ENCODE data around the gene MOV10.
"Not testable (repeated sequence)": the region's sequence is repeated elsewhere in the genome, so short reads cannot be mapped to it uniquely, and the experiment has no call there.

MOV10 gene

DNA sequence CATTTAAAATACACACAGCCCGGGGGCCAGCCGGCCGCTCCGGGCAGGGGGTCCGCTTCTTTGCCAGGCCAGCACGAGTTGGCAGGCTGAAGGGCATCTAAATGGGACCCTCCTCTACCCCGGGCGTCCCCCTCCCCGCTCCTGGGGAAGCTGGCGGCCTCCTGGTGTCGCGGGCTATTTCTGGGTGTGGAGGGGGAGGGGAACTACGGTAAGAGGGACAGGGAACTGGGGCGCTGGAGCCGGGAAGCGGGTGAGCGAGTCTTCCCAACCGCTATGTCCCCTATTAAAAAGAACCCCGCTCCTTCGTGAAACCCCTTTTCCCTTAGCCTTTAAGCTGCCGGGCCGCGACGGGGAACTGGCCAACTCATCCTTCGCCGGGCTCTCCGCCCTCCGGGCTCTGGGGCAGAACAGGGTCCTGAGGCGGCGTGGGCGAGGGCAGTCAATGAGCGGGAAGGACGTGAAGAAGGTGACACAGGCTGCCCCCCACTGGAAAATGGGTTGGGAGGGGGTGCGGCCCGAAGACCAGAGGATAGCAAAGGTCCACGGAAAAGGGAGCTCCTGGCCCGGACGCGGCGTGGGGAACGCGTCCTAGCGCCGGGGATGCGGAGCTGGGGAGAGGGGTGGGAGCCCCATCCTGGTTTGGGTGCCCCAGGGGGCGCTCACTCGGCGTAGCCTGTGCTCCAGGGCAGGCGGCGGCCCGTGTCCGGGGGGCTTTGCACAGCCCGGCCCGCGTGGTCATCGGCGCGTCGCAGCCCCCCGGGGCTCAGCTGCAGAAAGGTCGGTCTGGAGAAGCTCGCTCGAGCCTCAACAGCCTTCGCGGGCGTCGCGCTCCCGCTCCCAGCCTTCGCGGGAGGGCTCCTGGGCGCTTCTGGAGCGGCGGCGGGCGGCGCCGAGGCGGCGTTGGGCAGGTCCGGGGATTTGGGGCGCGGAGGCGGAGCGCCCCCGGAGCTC, 40.1 kb downstream of the MOV10 start:
- DNase-seq, result no peak

- DNase-seq, result peak; percentile 76
Measured at GRCh38 chr1:112715264-112716053, 41.0 kb downstream of the MOV10 start, which contains the start of gene PPM1J. Gene PPM1J (minus strand): TSS chr1:112715332. CDS start chr1:112715301, 31 bp downstream.

DNA sequence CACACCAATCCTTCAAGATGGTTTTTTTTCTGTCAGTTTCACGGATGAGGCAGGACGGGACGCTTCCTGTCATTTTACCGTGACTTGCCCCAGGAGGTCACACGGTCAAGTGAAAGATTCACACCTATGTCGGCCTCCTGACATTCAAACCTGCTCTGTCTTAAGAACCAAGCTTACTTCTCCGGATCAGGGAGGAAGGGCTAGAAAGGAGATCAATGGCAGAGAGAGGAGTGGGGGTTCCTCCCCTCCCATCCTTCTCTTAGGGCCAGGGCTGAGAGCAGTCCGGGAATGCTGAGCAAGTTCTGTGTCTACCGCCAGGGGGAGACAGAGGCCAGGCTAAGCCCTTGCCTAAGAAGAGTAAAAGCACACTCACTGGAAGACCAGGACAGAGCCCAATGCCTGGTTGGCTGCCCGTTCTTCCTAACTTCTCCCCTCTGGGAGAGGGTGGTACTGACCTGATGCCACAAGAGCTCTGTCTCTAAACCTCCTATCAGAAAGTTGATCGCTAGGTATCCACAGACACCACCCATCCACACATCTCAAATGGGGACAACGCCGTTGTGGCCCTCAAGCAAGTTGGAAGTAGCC, 41.8 kb downstream of the MOV10 start:
- DNase-seq, result peak; percentile 84

- DNase-seq, result no peak
Measured at GRCh38 chr1:112717263-112717873, 42.9 kb downstream of the MOV10 start.

DNA sequence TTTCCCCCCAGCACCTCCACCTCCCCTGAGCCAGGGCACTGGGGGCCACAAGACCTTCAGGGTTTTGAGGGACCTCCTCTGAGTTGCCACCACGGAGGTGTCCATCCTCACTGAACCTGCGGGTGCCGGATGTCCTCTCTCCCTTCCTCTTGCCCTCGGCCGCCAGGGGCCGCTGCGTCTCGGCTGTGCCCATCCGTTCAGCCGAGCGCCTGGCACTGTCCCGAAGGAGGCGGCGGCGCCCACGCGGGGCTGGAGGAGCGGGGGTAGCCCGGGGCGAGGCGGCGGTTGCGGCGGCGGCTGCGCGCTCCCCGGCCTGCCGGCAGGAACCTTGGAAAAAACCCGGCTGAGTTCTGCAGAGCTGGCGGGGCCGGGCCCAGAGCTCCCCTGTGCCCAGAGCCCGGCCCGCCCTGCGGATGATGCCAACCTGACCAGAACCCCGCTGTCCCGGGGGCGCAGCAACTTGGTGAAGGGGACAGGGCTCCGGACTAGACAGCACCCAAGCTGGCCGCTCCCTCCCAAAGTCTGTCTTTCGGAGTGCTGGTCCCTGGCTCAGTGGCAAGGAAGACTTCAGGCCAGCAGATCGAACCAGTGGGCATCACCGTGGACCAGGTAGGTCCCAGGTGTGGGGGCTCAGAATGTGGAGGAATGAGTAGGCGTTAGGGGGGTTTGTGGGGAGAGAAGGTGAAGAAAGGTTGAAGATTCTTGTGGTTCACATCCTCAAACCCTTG, 44.4 kb downstream of the MOV10 start:
- DNase-seq, result peak; percentile 78

- no peak for DNase-seq
Measured at GRCh38 chr1:112719706-112720105, 45.2 kb downstream of the MOV10 start.

GRCh38 chr1:112720800-112721199, 46.3 kb downstream of the MOV10 start:
- DNase-seq, result no peak

- DNase-seq, result not testable (repeated sequence)
Measured at GRCh38 chr1:112721294-112721693, 46.8 kb downstream of the MOV10 start.

DNA sequence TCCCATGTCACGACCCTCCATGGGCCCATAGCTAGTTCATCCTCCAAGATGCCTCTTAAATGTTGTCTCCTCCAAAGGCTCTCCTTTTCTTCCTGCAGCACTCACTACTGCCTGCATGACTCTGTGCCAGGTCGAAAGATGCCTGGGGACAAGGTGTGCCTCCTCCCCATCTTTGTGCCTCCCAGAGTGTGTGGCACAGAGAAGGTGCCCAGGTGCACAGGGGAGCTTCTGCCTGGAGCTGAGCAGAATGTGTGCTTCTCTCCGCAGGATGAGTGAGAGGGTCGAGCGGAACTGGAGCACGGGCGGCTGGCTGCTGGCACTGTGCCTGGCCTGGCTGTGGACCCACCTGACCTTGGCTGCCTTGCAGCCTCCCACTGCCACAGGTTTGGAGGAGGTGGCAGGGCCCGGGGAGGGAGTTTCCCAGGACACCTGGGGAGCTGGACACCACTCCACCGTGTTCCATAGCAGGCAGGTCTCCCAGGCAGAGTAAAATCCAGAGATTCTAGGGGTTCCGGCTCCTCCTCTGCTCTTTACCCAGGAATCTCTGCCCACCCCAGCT, 47.6 kb downstream of the MOV10 start:
- no peak for DNase-seq

DNA sequence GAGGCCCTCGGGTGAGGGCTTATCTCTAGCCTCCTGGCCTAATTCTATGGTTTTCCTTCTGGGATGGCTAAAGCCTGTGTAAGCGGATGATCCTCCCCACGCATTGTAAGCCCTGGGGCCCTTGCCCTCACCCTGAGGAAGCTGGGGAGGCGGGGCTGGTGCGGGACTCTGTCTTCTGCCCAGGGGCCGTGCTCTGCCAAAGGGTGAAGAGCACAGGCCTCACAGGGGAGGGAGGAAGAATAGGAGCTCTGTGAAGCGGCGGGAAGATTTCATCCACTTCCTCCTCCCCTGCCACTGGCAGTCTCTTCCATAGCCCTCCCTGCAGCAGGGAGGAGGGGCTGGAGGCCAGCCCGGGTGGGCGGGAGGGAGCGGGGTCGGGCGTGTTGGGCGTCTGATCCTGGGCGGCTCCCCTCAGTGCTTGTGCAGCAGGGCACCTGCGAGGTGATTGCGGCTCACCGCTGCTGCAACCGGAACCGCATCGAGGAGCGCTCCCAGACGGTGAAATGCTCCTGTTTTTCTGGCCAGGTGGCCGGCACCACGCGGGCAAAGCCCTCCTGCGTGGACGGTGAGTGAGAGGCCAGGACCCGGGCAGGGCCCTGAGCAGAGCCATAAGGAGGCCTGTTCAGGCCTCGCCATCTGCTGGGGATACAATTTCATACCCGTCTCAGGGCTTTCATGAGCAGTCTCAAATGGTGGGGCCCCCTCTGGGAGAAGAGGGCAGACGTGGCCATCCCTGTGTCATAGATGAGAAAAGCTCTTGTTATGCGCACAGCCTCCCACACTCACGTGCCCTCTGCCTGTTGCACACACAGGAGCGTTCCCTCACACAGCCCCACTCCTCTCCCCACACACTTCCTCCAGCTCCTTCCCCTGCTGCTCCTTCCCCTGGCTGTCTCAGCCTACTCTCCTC, 48.4 kb downstream of the MOV10 start:
- DNase-seq, result no peak

- DNase-seq, result no peak
Measured at GRCh38 chr1:112723511-112723839, 49.0 kb downstream of the MOV10 start.

GRCh38 chr1:112724240-112724639, 49.8 kb downstream of the MOV10 start:
- DNase-seq, result not testable (repeated sequence)

DNA sequence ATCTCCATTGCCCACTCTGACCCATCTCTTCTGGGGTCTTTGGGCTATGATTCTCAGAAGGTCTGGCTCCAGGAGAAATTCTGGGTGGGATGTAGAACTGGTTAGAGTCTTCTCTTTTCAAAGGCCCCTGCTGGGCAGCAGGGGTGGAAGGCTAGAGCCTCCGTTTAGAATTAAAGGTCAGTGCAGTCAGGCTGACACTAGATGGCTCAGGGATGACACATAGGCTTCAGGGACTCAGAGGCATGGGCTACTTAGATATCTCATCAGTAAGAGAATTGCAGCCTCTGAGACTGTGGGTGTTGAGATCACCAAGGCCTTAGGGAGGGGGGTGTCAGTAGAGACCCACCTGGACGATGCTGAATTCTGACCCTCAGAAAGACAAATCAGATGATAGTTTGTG, 53.3 kb downstream of the MOV10 start:
- DNase-seq, result no peak

DNA sequence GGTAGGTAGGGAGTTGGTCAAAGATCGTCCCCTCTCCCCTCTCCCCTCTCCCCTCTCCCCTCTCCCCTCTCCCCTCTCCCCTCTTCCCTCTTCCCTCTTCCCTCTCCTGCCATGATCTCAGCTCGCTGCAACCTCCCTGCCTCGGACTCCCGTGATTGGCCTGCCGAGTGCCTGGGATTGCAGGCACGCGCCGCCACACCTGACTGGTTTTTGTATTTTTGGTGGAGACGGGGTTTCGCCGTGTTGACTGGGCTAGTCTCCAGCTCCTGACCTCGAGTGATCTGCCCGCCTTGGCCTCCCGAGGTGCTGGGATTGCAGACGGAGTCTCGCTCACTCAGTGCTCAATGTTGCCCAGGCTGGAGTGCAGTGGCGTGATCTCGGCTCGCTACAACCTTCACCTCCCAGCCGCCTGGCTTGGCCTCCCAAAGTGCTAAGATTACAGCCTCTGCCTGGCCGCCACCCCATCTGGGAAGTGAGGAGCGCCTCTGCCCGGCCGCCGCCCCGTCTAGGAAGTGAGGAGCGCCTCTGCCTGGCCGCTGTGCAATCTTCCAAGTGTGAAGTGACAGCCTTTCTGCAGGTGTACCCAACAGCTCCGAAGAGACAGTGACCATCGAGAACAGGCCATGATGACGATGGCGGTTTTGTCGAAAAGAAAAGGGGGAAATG, 54.0 kb downstream of the MOV10 start:
- not testable (repeated sequence) for DNase-seq

GRCh38 chr1:112729011-112729410, 54.6 kb downstream of the MOV10 start:
- not testable (repeated sequence) for DNase-seq

GRCh38 chr1:112729909-112730308, 55.5 kb downstream of the MOV10 start:
- no peak for DNase-seq

- DNase-seq, result no peak
Measured at GRCh38 chr1:112731451-112731850, 57.0 kb downstream of the MOV10 start.

- no peak for DNase-seq
Measured at GRCh38 chr1:112735752-112736151, 61.3 kb downstream of the MOV10 start.

DNA sequence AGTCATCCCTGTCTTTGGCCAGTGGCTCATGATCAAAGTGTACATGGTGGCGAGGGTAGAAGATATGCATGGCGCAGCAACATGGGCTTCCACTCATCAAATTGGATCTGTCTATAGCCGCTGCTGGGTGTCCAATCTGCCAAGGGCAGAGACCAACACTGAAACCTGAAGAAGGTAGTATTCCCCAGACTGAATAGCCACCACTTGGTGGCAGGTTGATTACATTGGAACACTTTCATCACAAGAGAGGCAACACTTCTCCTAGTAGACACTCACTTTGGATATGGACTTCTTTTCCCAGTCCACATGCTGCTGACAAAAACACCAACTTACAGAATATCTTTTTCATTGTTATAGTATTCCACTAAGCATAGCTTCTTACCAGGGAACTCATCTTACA, 63.1 kb downstream of the MOV10 start:
- no peak for DNase-seq
